Fibroblast of skin of left biceps (primary cell): Measurements from ENCODE around the gene BTN1A1.
A peak's percentile ranks its signal among the peaks of the same experiment; 100 is the strongest.
"Not testable (repeated sequence)": the region's sequence is repeated elsewhere in the genome, so short reads cannot be mapped to it uniquely, and the experiment has no call there.

Experiments used
- DNase-seq, 2 experiments: peaks; one replicate each; pipeline ENCODE4 v3.0.0-alpha.2; 2013; ENCODE audit warnings: low read depth in 2 of 2

Gene BTN1A1

GRCh38 chr6:26511033-26511432, 10.9 kb downstream of the BTN1A1 start:
- DNase-seq, result not testable (repeated sequence)

- no peak for DNase-seq
These were observed 14.9 kb downstream of the BTN1A1 start for GRCh38 chr6:26514984-26515383.

- no peak for DNase-seq
These were observed 16.7 kb downstream of the BTN1A1 start for GRCh38 chr6:26516481-26517427.

- no peak for DNase-seq
These were observed 19.3 kb downstream of the BTN1A1 start for GRCh38 chr6:26519359-26519758.

GRCh38 chr6:26520237-26520849, 20.2 kb downstream of the BTN1A1 start:
- DNase-seq, result peak in 1 of 2 experiments; percentile 18

GRCh38 chr6:26520850-26521599, 20.9 kb downstream of the BTN1A1 start:
- peak; percentile 68 to 72 for DNase-seq

GRCh38 chr6:26521600-26522391, 21.7 kb downstream of the BTN1A1 start:
- DNase-seq, result peak; percentile 28 to 35

- DNase-seq, result not testable (repeated sequence)
These were observed 22.6 kb downstream of the BTN1A1 start for GRCh38 chr6:26522486-26523228.

- DNase-seq, result not testable (repeated sequence)
These were observed 24.2 kb downstream of the BTN1A1 start for GRCh38 chr6:26524314-26524713.

- no peak for DNase-seq
These were observed 24.7 kb downstream of the BTN1A1 start for GRCh38 chr6:26524722-26525370.

- DNase-seq, result no peak
These were observed 25.7 kb downstream of the BTN1A1 start for GRCh38 chr6:26525838-26526237.

- DNase-seq, result no peak
These were observed 26.8 kb downstream of the BTN1A1 start for GRCh38 chr6:26526928-26527327.

GRCh38 chr6:26530203-26530602, 30.1 kb downstream of the BTN1A1 start:
- no peak for DNase-seq

- DNase-seq, result no peak
These were observed 31.8 kb downstream of the BTN1A1 start for GRCh38 chr6:26531897-26532296.

- DNase-seq, result peak; percentile 80 to 82
These were observed 32.8 kb downstream of the BTN1A1 start for GRCh38 chr6:26532699-26533531.

- no peak for DNase-seq
These were observed 33.4 kb downstream of the BTN1A1 start for GRCh38 chr6:26533532-26533931.

- no peak for DNase-seq
These were observed 34.8 kb downstream of the BTN1A1 start for GRCh38 chr6:26534681-26535465.

GRCh38 chr6:26536571-26537159, 36.6 kb downstream of the BTN1A1 start:
- peak; percentile 53 to 54 for DNase-seq
